Brain microvascular endothelial cell (primary cell): ENCODE measurements around the gene SORT1.
"Not testable (repeated sequence)": the region's sequence is repeated elsewhere in the genome, so short reads cannot be mapped to it uniquely, and the experiment has no call there.

Experiments
- DNase-seq: peaks from one replicate; pipeline ENCODE4 v3.0.0-alpha.2; 2020
- H3K27ac ChIP-seq: fragments of 250-450 bp; sonication (Bioruptor Pico); 2 replicates; pipeline ENCODE4 v1.5.1; 2020; ENCODE audit warnings: mild to moderate bottlenecking, moderate library complexity
- H3K27me3 ChIP-seq: fragments of 250-450 bp; sonication (Bioruptor Pico); replicated peaks from 2 replicates; pipeline ENCODE4 v1.5.1; 2020; ENCODE audit warnings: mild to moderate bottlenecking
- H3K36me3 ChIP-seq: fragments of 250-450 bp; sonication (Bioruptor Pico); replicated peaks from 2 replicates; pipeline ENCODE4 v1.5.1; 2020; ENCODE audit warnings: mild to moderate bottlenecking
- H3K4me3 ChIP-seq: 2 replicates; pipeline ENCODE4 v1.5.1; 2011; ENCODE audit warnings: low read depth, mild to moderate bottlenecking, control low read depth, low read length, moderate library complexity
- CTCF ChIP-seq: IDR thresholded peaks from 2 replicates; pipeline ENCODE4 v1.5.1; 2011; ENCODE audit warnings: low read depth, mild to moderate bottlenecking, moderate library complexity, low read length, control low read depth, inconsistent platforms; ENCODE audit errors: missing control alignments
- in situ Hi-C: cut with HindIII; loops from 2 replicates; pipeline ENCODE4 v1.10.0; 2017; ENCODE audit warnings: low sequenced_read_pairs, low pct_ligation_motif_present

SORT1 gene

GRCh38 chr1:109381573-109381972, 16.1 kb downstream of the SORT1 start:
- no peak for TF ChIP-seq CTCF
- in situ Hi-C loops, result no loop called here
- Histone ChIP-seq H3K36me3 (no peaks in the 10 kb centered on the region), H3K27ac (no peak overlapping the region), H3K27me3 (no peaks in the 10 kb centered on the region), H3K4me3 (no peak overlapping the region)
- DNase-seq, result no peak

- Histone ChIP-seq H3K27ac (no peak overlapping the region), H3K27me3 (no peaks in the 10 kb centered on the region), H3K36me3 (no peaks in the 10 kb centered on the region), H3K4me3 (no peak overlapping the region)
- in situ Hi-C loops, result no loop called here
- no peak for TF ChIP-seq CTCF
- no peak for DNase-seq
These were observed 17.8 kb downstream of the SORT1 start for GRCh38 chr1:109379907-109380306.

- no peak for TF ChIP-seq CTCF
- H3K27me3 ChIP-seq, result no peaks in the 10 kb centered on the region
- no peaks in the 10 kb centered on the region for H3K36me3 ChIP-seq
- no peak overlapping the region for H3K27ac ChIP-seq
- no peak for DNase-seq
- no peak overlapping the region for H3K4me3 ChIP-seq
- in situ Hi-C loops, result no loop called here
These were observed 18.3 kb downstream of the SORT1 start for GRCh38 chr1:109379422-109379821.

- Histone ChIP-seq H3K4me3 (no peak overlapping the region), H3K27ac (peak overlapping the region; percentile 46), H3K36me3 (no peaks in the 10 kb centered on the region), H3K27me3 (no peaks in the 10 kb centered on the region)
- no peak for DNase-seq
- in situ Hi-C loops, result no loop called here
- no peak for TF ChIP-seq CTCF
These were observed 20.0 kb downstream of the SORT1 start for GRCh38 chr1:109377698-109378097.

GRCh38 chr1:109373696-109374095, 24.0 kb downstream of the SORT1 start:
- H3K27me3 ChIP-seq, in situ Hi-C loops, H3K36me3 ChIP-seq, H3K27ac ChIP-seq, DNase-seq, H3K4me3 ChIP-seq: not testable (repeated sequence)

- no peak for TF ChIP-seq CTCF
- no peaks in the 10 kb centered on the region for H3K27me3 ChIP-seq
- no peaks in the 10 kb centered on the region for H3K36me3 ChIP-seq
- no peak overlapping the region for H3K4me3 ChIP-seq
- no peak for DNase-seq
- in situ Hi-C loops, result no loop called here
- peak overlapping the region; percentile 10 for H3K27ac ChIP-seq
These were observed 24.6 kb downstream of the SORT1 start for GRCh38 chr1:109373126-109373525.

- no peak for TF ChIP-seq CTCF
- H3K36me3 ChIP-seq, result no peaks in the 10 kb centered on the region
- no peak overlapping the region for H3K4me3 ChIP-seq
- DNase-seq, result no peak
- peak overlapping the region; percentile 97 for H3K27ac ChIP-seq
- in situ Hi-C loops, result no loop called here
- H3K27me3 ChIP-seq, result no peaks in the 10 kb centered on the region
These were observed 25.4 kb downstream of the SORT1 start for GRCh38 chr1:109372281-109372680.
